ENCODE data around the gene CDK5.

- TF ChIP-seq ATF3 (IDR thresholded peaks at IDR 0.05; ENCODE audit: borderline replicate concordance, extremely low read depth, low read depth, low read length) (no peak), KDM1A (IDR thresholded peaks at IDR 0.05; ENCODE audit: borderline replicate concordance) (no peak), CTCF (IDR thresholded peaks at IDR 0.05 in 2 of 3, conservative IDR thresholded peaks at IDR 0.05 in 1 of 3; ENCODE audit: control insufficient read depth in 2 of 3, extremely low read depth in 1 of 3, insufficient read depth in 1 of 3, low read depth in 3 of 3, low read length in 3 of 3) (peak; percentile 30 to 64 (median 43)), RAD21 (IDR thresholded peaks at IDR 0.05; ENCODE audit: insufficient read depth, low read depth, low read length) (peak; percentile 11; the same call in 1 of the 2 replicates), ATF2 (IDR thresholded peaks at IDR 0.05; ENCODE audit: low read length) (no peak)
Observed at GRCh38 chr7:151059367-151060112, 1.8 kb upstream of the CDK5 start, which contains the start of gene SLC4A2.
